GM18505 (cell line): Measurements from ENCODE around the gene NANS.
A peak's percentile ranks its signal among the peaks of the same experiment; 100 is the strongest.

Experiments
- ATAC-seq: cut with Tn5 transposase; IDR thresholded peaks from one replicate; pipeline ENCODE4 v1.9.1; 2021; ENCODE audit not compliant: unreplicated experiment
- POLR2A ChIP-seq: IDR thresholded peaks from 4 replicates; pipeline ENCODE4 v1.6.1; 2011; ENCODE audit warnings: borderline replicate concordance; ENCODE audit not compliant: insufficient read depth, insufficient read length; ENCODE audit errors: extremely low read depth

The NANS gene

DNA sequence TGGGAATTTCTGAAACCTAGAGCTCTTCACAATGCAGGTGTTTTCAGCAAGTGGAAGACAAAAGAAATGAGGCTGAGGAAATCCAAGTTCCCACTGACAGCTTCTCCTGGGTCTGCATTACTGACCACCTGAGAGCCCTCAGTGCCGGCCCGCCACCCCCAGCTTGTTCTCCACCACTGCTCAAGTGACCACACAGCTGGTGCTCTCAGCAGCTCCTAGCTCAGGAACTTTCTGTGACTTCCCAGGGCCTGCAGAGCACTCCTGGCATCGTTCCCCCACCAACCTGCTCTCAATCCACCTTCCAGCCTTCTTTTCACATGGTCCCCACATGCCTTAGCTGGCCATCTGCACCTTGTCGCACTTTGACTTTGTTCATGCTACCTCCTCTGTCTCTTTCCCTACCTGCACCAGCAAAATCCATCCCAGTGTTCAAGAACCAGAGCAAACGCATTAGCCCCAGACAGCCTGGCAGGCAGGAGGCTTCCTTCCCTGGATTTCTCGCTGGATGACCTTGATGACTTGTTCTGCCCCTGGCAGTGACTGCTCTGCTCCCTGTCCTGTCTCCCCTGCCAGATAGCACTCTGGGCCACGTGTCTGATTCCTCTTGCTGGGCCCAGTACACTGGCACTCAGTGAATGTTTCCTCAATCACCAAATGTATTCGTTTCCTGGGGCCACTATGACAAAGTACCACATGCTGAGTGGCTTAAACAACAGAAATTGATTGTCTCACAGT is 35.1 kb upstream of the NANS start:
- ATAC-seq, result no peak
- TF ChIP-seq POLR2A, result no peak

DNA sequence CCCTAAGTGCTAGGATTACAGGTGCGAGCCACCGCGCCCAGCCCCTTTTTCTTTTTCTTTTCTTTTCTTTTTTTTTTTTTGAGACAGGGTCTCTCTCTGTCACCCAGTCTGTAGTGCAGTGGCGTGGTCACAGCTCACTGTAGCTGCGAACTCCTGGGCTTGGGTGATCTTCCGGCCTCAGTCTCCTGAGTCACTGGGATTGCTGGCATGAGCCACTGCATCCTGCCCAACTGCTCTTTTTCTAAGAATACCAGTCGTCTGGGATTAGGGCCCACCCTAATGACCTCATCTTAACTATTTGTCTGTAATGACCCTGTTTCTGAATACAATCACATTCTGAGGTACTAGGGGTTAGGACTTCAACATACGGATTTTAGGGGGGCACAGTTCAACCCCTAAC is 34.1 kb upstream of the NANS start:
- no peak for TF ChIP-seq POLR2A
- ATAC-seq, result no peak

DNA sequence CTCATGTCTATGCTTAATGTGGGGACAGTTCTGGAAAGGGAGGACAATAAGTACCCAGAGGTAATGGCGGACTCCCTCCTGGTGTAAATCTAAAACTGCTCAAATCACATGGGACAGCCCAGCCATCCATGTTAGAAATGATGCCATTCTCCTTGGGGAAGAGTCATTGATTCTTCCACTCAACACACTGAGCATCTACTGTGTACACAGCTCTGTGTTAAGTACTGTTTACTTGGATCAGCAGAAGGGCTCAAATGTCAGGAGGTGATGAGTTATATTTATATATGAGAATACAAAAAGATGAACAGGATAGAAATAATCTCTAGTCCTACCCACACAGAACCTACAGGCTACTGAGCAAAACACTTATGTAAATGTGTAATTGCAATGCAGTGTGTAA is 31.8 kb upstream of the NANS start:
- ATAC-seq, result no peak
- TF ChIP-seq POLR2A, result no peak

DNA sequence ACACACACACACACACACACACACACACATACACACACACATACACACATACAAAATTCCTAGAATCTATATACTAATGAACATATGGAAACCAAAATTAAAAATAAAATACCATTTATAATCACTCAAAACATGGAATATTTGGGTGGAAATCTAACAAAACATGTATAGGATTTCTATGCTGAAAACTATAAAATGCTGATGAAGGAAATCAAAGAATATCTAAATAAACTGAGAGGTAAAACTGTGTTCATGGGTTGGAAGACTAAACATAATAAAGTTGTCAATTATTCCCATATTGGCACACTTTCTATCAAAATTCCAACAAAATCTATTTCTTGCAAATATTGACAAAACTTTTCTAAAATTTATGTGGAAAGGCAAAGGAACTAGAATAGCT is 25.4 kb upstream of the NANS start:
- no peak for TF ChIP-seq POLR2A
- ATAC-seq, result no peak

DNA sequence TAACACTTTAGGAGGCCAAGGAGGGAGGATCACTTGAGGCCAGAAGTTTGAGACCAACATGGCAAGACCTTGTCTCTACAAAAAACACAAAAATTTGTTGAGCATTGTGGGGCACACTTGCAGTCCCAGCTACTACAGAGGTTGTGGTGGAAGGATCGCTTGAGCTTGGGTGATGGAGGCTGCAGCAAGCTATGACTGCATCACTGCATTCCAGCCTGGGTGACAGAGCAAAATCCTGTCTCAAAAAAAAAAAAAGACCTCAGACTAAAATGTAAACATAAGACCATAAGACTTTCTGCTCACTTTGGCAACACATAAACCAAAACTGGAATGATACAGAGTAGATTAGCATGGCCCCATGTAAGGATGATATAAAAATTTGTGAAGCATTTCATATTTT is 24.6 kb upstream of the NANS start:
- no peak for ATAC-seq
- no peak for TF ChIP-seq POLR2A

DNA sequence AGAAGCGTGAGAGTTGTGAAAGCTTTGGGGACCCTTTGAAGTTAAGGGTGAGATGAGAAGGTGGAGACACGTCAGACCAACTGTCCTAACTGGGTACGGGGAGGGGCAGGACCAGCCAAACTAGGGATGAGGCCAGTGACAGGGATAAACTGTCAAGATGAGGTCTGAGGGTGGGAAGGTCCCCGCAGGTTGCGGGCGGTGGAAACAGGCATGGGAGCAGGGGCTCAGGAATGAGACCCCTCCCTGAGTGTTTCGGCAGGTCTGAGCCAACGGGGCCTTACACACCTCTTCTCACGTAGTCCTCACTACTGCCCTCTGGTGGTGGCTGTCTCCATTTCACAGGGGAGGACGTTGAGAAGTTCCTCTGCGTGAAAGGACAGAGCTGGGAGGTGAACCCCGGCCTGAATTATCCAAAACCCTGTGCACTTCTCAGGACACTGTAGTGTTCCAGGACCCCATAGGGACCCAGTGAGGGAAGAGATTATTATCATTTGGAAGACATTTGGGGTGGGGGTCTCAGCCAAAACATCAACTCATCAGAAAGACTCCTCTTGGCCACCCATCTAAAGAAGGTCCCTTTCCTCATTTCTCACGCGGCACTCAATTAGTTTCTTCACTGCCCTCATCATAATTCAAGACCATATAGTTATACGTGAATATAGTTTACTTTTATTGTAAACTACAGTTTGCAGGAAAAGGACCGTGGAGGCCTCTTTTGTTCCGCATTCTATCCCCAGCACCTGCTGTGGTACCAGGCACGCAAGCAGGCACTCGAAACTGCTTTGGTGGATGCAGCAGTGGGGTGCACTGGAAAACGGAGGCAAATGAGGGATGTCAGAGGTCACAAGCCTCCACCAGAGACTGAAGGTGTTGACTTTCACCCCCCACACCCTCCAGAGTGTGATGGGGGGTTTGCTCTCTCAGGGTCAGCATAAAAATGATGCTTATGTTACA is 21.7 kb upstream of the NANS start:
- no peak for ATAC-seq
- no peak for TF ChIP-seq POLR2A

DNA sequence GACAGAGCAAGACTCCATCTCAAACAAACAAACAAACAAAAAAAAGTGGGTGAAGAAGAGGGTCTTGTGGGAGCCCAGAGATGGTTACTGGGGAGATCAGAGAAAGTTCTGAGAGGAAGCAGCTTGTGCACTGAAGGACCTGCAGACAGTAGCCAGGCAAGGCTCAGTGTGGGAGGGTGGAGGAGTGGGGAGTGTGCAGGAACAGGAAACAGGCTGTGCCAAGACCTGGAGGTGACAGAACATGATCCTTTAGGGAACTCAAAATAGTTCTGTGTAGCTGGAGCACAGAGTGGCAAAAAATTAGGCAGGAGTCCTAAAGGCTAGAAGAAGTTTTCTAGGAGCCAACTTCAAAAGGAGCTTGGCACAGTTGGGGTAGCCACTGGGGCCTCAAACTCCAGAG is 19.2 kb upstream of the NANS start:
- TF ChIP-seq POLR2A, result no peak
- ATAC-seq, result no peak

DNA sequence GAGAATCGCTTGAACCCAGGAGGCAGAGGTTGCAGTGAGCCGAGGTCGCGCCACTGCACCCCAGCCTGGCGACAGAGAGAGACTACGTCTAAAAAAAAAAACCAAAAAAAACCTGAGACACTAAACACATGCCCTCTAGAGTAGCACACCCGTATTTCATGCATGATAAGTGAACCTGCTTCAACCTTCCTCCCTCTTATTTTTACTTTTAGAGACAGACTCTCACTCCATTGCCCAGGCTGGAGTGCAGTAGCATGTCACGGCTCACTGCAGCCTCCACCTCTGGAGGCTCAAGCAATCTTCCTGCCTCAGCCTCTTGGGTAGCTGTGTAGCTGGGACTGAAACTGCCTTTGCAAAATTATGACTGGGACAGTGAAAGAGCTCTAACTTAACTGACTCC is 17.6 kb upstream of the NANS start:
- TF ChIP-seq POLR2A, result no peak
- ATAC-seq, result peak; percentile 60

DNA sequence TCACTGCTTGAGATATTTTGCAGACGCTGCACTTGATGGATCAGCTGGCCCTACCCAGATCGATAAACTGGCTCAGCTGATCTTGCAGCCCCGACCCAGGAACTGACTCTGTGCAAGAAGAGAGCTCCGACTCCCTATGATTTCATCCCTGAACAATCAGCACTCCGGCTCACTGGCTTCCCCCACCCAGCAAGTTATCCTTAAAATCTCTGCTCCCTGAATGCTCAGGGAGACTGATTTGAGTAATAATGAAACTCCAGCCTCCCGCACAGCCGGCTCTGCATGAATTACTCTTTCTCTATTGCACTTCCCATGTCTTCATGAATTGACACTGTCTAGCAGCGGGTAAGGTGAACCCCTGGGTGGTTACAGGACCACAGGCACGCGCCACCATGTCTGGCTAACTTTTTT is 16.9 kb upstream of the NANS start:
- TF ChIP-seq POLR2A, result no peak
- no peak for ATAC-seq

DNA sequence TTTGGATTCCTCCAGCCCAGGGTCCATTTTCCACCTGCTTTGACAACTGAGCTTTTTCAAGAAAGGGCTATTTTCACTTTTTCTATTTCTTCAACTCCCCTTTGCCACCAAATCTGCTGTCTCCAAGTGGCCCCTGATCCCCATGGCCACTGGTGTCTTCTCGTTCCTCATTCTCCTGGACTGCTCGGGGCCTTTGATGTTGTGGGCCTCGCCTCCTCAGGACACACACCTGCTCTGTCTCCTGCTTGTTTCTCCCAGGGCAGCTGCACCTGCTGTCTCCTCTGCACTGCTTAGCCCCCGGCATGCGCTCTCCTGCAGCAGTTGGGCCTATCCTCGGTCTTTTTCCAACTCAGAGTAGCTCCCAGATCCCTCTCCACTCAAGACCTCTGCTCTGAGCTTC is 16.3 kb upstream of the NANS start:
- no peak for TF ChIP-seq POLR2A
- ATAC-seq, result no peak

DNA sequence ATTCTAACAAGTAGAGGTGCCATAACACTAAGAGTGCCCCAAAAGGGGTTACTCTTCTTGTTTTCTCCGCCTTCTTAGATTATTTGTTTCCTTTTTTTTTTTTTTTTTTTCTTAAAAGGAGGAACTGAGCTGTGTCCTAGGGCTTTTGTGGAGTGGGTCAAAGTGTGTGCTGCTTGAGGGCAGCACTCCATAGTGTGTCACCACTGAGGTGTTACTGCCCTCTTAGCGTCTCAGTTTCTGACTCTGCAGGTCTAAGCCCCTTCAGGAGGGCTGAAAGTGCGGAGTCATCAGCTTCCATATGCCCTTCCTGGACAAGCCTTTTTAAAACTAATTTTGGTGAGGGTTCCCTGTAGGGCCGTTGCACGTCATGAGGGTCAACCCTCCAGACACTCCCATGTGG is 12.6 kb upstream of the NANS start:
- TF ChIP-seq POLR2A, result no peak
- no peak for ATAC-seq

DNA sequence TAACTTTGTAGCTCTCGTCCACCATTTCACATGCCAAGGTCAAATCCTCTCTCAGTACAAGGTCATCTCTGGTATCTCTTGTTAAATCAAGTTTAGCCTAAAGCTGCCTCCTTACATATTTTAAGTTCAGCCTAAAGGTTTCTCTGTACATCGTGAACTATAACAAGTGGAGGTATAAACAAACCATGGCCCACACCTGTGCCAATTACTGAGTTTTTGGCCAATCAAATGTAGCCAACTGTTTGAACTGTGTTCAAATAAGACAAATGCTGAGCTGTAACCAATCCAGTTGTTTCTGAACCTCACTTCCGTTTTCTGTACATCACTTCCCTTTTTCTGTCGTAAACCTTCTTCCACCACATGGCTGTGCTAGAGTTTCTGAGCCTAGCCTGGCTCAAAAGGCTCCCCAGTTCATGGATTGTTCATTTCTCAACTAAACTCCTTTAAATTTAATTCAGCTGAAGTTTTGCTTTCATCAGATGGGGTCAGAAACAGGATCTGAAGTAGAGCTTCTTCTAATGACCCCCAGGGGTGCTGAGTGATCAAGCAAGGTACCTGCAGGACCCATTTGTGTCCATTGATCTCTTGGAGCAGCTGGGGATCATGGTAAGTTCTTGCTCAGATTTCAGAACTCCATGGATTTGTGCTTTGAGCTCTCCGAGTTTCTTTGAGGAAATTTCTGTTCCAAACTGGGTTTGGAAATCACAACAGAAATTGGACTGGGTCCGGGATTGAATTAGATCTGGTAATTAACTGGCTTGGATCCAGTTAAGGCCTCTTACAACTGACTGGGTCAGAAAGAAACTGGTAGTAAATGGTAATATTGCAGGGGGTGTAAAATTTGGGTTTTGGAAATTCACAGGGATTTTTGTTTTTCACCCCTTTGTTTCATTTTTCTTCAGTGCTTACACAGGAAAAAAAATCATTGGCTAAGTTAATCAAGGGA is 11.0 kb upstream of the NANS start:
- ATAC-seq, result no peak
- peak; percentile 65 for TF ChIP-seq POLR2A

DNA sequence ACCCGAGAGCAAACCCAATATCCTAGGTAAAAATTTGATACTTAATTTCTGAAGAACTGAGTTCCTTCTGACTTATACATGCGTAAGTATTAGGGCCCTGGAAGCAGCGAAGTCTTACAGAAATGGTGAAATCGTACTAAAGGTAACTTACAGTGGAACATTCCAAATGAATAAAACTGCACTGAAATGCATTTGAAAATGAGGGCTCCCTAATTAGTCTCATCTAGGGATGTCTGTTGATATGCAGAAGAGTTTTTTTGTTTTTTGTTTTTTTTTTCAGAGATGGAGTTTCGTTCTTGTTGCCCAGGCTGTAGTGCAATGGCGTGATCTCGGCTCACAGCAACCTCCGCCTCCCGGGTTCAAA is 10.4 kb upstream of the NANS start:
- no peak for TF ChIP-seq POLR2A
- no peak for ATAC-seq
